GM12878 (cell line): ENCODE data around the gene KCNS3. TPM values are rescaled to one million over a fixed set of nuclear protein-coding genes. Genes with fewer than 3 reads are reported as not detected.
A peak's percentile ranks its signal among the peaks of the same experiment; 100 is the strongest.

ENCODE experiments used
- BCLAF1 ChIP-seq: fragments of 450-650 bp; IDR thresholded peaks from 2 replicates; pipeline ENCODE4 v1.6.1; 2017; ENCODE audit warnings: antibody characterized with exemption, mild to moderate bottlenecking, moderate library complexity
- BHLHE40 ChIP-seq, 2 experiments: fragments of 450-650 bp in 1 of 2; IDR thresholded peaks; 2 replicates each; pipeline ENCODE4 v1.6.1; 2011 to 2017; ENCODE audit warnings: low read depth in 2 of 2, borderline replicate concordance in 1 of 2, improper control_type of control experiment in 1 of 2, low read length in 1 of 2, mild to moderate bottlenecking in 1 of 2
- EED ChIP-seq: sonication (generic); IDR thresholded peaks from 2 replicates; pipeline ENCODE4 v1.6.1; 2016; ENCODE audit warnings: antibody characterized with exemption, low read depth
- IKZF1 ChIP-seq: fragments of 450-650 bp; conservative IDR thresholded peaks from 2 replicates; pipeline ENCODE4 v1.6.1; 2017; ENCODE audit warnings: antibody characterized with exemption, mild to moderate bottlenecking
- IKZF2 ChIP-seq, 2 experiments: fragments of 450-650 bp; IDR thresholded peaks; 2 replicates each; pipeline ENCODE4 v1.6.1; 2017; ENCODE audit warnings: mild to moderate bottlenecking in 2 of 2, moderate library complexity in 2 of 2
- KAT2A ChIP-seq: conservative IDR thresholded peaks from 2 replicates; pipeline ENCODE4 v1.6.1; 2011; ENCODE audit warnings: low read depth, low read length; ENCODE audit not compliant: control insufficient read depth
- MEF2A ChIP-seq: IDR thresholded peaks from 2 replicates; pipeline ENCODE4 v1.6.1; 2011; ENCODE audit warnings: low read depth, mild to moderate bottlenecking, low read length, moderate library complexity; ENCODE audit not compliant: insufficient read depth
- NBN ChIP-seq: fragments of 450-650 bp; IDR thresholded peaks from 2 replicates; pipeline ENCODE4 v1.6.1; 2016
- NFXL1 ChIP-seq: fragments of 450-650 bp; IDR thresholded peaks from 2 replicates; pipeline ENCODE4 v1.6.1; 2017; ENCODE audit warnings: antibody characterized with exemption, mild to moderate bottlenecking, borderline replicate concordance
- PBX3 ChIP-seq: IDR thresholded peaks from 2 replicates; pipeline ENCODE4 v1.6.1; 2011; ENCODE audit warnings: mild to moderate bottlenecking, low read depth, low read length, moderate library complexity; ENCODE audit not compliant: insufficient replicate concordance
- RAD21 ChIP-seq: IDR thresholded peaks from 2 replicates; pipeline ENCODE4 v1.6.1; 2011; ENCODE audit warnings: mild to moderate bottlenecking, low read depth, low read length, moderate library complexity; ENCODE audit not compliant: insufficient read depth
- RAD51 ChIP-seq: fragments of 450-650 bp; IDR thresholded peaks from 2 replicates; pipeline ENCODE4 v1.6.1; 2016; ENCODE audit warnings: moderate library complexity, mild to moderate bottlenecking, inconsistent platforms
- SREBF1 ChIP-seq: IDR thresholded peaks from 2 replicates; pipeline ENCODE4 v1.6.1; 2012; ENCODE audit warnings: mild to moderate bottlenecking, low read length
- TAF1 ChIP-seq: IDR thresholded peaks from 2 replicates; pipeline ENCODE4 v1.6.1; 2011; ENCODE audit warnings: mild to moderate bottlenecking, low read depth, low read length, borderline replicate concordance
- TCF7 ChIP-seq: IDR thresholded peaks from 2 replicates; pipeline ENCODE4 v1.6.1; 2014; ENCODE audit warnings: antibody characterized with exemption, borderline replicate concordance
- YY1 ChIP-seq: IDR thresholded peaks from 2 replicates; pipeline ENCODE4 v1.6.1; 2011; ENCODE audit warnings: low read depth, mild to moderate bottlenecking, low read length
- ZZZ3 ChIP-seq: IDR thresholded peaks from 2 replicates; pipeline ENCODE4 v1.6.1; 2011; ENCODE audit warnings: low read depth; ENCODE audit not compliant: control insufficient read depth, insufficient read length
- polyA plus RNA-seq, 11 experiments: library from polyadenylated mRNA; depleted of rRNA in 4 of 11; unstranded in 6 of 11; stranded (reverse) in 5 of 11; fragments of >200 nt; fragmentation: Nextera tagmentation in 4 of 11; fragmentation: Illumina TruSeq in 1 of 11; extraction: Ambion mirVana in 4 of 11; extraction: Trizol in 1 of 11; gene quantifications; 1 replicate in 1 of 11; 2 replicates in 10 of 11; pipeline versions ENCODE4 v1.2.1 to v1.2.3, GENCODE V29; 2011 to 2016; ENCODE audit warnings: inconsistent platforms in 2 of 11, missing spikeins in 2 of 11, low read depth in 1 of 11
- total RNA-seq, 4 experiments: library from RNA; depleted of rRNA in 3 of 4; stranded (reverse); fragments of >200 nt in 3 of 4; fragmentation: Illumina TruSeq in 1 of 4; extraction: Trizol in 1 of 4; gene quantifications; 2 replicates each; pipeline versions ENCODE4 v1.2.1 to v1.2.3, GENCODE V29; 2013 to 2021
- TF ChIP-seq, protein P1 (sequence below): IDR thresholded peaks from 2 replicates; pipeline ENCODE4 v1.6.1; 2011; ENCODE audit warnings: borderline replicate concordance, low read depth, mild to moderate bottlenecking, moderate library complexity, mixed read lengths, low read length; ENCODE audit not compliant: insufficient read depth; ENCODE audit errors: extremely low read length
- TF ChIP-seq, protein P2 (sequence below): IDR thresholded peaks from 2 replicates; pipeline ENCODE4 v1.6.1; 2012; ENCODE audit warnings: low read depth, low read length, improper control_type of control experiment
- TF ChIP-seq, protein P3 (sequence below): IDR thresholded peaks from 2 replicates; pipeline ENCODE4 v1.6.1; 2012; ENCODE audit warnings: low read depth, low read length, improper control_type of control experiment

The KCNS3 gene
- total and polyA plus RNA-seq, 10 of the 15 experiments (the other 5 are each of a cell fraction or from before 2014, with no cell fraction given), result not detected

GRCh38 chr2:17830053-17831034, 48.1 kb upstream of the KCNS3 start (continued):
- TF ChIP-seq, protein P1, sequence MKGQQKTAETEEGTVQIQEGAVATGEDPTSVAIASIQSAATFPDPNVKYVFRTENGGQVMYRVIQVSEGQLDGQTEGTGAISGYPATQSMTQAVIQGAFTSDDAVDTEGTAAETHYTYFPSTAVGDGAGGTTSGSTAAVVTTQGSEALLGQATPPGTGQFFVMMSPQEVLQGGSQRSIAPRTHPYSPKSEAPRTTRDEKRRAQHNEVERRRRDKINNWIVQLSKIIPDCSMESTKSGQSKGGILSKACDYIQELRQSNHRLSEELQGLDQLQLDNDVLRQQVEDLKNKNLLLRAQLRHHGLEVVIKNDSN, result no peak
- peak; percentile 51; the same call in 1 of the 2 replicates for TF ChIP-seq TCF7
- peak; percentile 77 for TF ChIP-seq IKZF1
- TF ChIP-seq, protein P2, sequence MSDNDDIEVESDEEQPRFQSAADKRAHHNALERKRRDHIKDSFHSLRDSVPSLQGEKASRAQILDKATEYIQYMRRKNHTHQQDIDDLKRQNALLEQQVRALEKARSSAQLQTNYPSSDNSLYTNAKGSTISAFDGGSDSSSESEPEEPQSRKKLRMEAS, result peak; percentile 62
- no peak for TF ChIP-seq SREBF1
- TF ChIP-seq BHLHE40 (IDR thresholded peaks at IDR 0.05; ENCODE audit: borderline replicate concordance in 1 of 2, low read depth in 2 of 2, low read length in 1 of 2), result peak; percentile 34 to 41; a peak in 1 of 4 replicates
- TF ChIP-seq EED, result 0 out of 2 replicates have a peak, but pooled peaks have one; percentile 37
- TF ChIP-seq IKZF2 (IDR thresholded peaks at IDR 0.05), result peak; percentile 50 to 61; a peak in 3 of 4 replicates
- peak; percentile 88 for TF ChIP-seq RAD21
- peak; percentile 61; the same call in 1 of the 2 replicates for TF ChIP-seq NBN
- no peak for TF ChIP-seq NFXL1
- no peak for TF ChIP-seq TAF1
- TF ChIP-seq, protein P3, sequence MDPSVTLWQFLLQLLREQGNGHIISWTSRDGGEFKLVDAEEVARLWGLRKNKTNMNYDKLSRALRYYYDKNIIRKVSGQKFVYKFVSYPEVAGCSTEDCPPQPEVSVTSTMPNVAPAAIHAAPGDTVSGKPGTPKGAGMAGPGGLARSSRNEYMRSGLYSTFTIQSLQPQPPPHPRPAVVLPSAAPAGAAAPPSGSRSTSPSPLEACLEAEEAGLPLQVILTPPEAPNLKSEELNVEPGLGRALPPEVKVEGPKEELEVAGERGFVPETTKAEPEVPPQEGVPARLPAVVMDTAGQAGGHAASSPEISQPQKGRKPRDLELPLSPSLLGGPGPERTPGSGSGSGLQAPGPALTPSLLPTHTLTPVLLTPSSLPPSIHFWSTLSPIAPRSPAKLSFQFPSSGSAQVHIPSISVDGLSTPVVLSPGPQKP, result no peak
- TF ChIP-seq KAT2A, result no peak
- TF ChIP-seq ZZZ3, result no peak
- TF ChIP-seq PBX3, result no peak
- TF ChIP-seq RAD51, result no peak
- no peak for TF ChIP-seq BCLAF1
- TF ChIP-seq MEF2A, result no peak
- TF ChIP-seq YY1, result peak; percentile 64
